Mononuclear cell (primary cell): ENCODE measurements around the gene GLDN. TPM values are rescaled to one million over a fixed set of nuclear protein-coding genes. Genes with fewer than 3 reads are reported as not detected.

Experiments used
- H3K27me3 ChIP-seq: 2 replicates; pipeline ENCODE4 v1.6.0; 2011; ENCODE audit warnings: low read length, control low read depth; ENCODE audit not compliant: insufficient read depth
- H3K4me1 ChIP-seq: 2 replicates; pipeline ENCODE4 v1.5.1; 2011; ENCODE audit warnings: mild to moderate bottlenecking, low read length, control low read depth; ENCODE audit not compliant: insufficient read depth
- H3K4me3 ChIP-seq: 2 replicates; pipeline ENCODE4 v1.5.1; 2011; ENCODE audit warnings: mild to moderate bottlenecking, low read length, moderate library complexity
- H3K9me3 ChIP-seq: 2 replicates; pipeline ENCODE4 v1.5.1; 2011; ENCODE audit warnings: low read depth, mild to moderate bottlenecking, control low read depth, low read length
- total RNA-seq: library from RNA; depleted of rRNA; stranded (reverse); fragments of >200 nt; gene quantifications from one replicate; pipeline ENCODE4 v1.2.3, GENCODE V29; 2012

Gene GLDN
- total RNA-seq, 1 donor = 0.10 TPM

DNA sequence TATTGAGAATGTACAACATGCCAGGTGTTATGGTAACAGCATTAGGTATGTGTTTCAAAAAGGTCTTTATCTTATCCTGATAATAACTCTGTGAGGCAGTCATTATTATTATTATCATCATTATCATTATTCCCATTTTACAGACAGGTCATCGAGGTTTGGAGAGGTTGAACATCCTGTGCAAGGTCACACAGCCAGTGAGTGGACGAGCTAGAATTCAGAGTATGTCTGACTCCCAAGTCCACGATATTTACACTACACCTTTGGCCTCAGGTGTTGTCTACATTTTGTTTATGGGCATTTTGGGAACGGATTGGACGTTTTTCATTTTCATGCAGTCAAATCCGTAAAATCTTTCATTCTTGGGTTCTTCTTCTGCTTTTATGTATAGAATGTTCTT is 24.0 kb downstream of the GLDN start:
- Histone ChIP-seq H3K9me3 (no peaks in the 10 kb centered on the region), H3K4me3 (no peak overlapping the region), H3K27me3 (no peaks in the 10 kb centered on the region), H3K4me1 (no peaks in the 10 kb centered on the region)

DNA sequence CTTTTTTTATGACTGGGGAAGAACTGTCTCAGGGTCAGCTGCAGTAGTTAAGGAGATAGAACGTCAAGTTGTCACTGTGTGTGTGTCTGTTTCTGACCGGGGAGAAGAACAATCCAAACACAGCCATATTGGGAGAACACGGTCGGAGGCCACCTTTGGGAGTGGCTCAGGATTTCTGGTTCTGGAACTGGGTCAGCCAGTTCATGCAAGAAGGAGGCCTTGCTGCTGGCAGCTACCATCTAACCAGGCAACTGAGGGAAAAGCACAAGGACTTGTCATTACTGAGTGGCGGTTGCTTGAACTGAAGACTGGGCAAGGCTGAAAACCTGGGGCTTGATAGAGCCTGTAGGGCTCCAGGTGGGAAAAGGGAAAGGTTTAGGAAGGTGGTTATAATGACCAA is 24.6 kb downstream of the GLDN start:
- Histone ChIP-seq H3K9me3 (no peaks in the 10 kb centered on the region), H3K27me3 (no peaks in the 10 kb centered on the region), H3K4me3 (no peak overlapping the region), H3K4me1 (no peaks in the 10 kb centered on the region)

DNA sequence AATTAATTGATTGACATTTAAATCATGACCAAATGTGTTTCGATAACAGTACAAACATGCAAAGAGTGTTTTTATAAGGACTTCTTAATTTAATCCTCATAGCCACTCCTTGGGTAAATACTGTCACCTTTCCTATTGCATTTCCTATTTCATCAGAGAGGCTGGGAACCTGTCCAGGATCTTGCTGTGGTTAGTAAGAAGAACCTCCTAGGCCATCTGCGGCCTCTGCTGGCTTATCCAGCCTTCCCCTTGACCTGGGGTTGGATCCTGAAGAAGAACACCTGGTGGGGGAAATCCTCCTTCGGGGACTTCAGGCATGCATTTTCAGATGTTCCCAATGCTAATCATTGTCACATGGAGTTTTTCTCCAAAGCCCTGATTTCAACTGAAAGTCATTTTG is 25.5 kb downstream of the GLDN start:
- Histone ChIP-seq H3K4me3 (no peak overlapping the region), H3K9me3 (no peaks in the 10 kb centered on the region), H3K4me1 (no peaks in the 10 kb centered on the region), H3K27me3 (no peaks in the 10 kb centered on the region)

DNA sequence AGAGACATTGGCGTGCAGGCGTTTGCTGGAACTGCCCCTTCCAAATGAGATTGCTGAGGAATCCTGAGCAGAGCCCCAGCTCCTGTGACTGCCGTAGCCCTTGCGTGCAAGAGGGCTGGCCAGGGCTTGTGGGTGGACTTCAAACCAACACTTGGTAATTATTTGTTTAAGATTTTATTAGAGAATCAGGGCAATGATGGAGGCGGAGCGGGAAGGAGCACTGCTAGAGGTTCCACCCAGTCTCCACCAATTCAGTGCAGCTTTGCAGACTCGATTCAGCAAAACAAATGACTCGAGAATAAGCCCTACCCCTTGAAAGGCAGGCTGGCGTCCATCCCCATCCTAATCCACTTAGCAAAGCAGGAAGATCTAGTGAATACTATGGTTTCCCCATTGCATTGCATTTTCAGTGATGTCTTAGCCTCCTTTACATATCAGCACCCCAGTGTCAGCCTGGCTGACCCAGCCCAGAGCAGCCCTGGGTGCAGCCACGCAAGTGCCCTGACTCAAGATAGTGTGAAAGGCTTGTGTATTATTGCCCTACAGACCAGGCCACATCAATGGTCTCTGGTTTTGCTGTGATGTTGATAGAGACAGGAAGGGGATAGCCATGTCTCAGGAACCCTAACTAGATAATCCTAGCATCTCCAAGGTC is 26.0 kb downstream of the GLDN start:
- Histone ChIP-seq H3K9me3 (no peaks in the 10 kb centered on the region), H3K4me3 (no peak overlapping the region), H3K27me3 (no peaks in the 10 kb centered on the region), H3K4me1 (no peaks in the 10 kb centered on the region)

DNA sequence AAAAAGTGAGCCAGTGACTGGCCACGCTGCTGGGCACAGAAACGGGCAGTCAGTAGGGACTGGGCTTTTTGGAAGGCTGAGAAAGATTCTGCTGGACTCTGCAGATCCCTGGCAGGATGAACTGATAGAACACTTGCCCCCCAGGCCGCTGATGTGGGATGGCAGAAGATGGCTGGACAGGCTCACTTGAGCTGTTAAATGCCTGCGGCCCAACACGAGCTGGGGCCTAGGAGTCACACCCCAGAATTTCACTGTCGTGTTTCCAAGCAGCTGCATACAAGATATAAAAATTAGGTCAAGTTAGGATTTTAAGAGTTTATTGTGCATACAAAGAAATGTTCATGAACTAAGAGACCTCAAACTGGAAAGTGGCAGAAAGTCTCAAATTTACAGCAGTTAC is 26.9 kb downstream of the GLDN start:
- no peak overlapping the region for H3K4me3 ChIP-seq
- no peaks in the 10 kb centered on the region for H3K9me3 ChIP-seq
- H3K27me3 ChIP-seq = no peaks in the 10 kb centered on the region
- no peaks in the 10 kb centered on the region for H3K4me1 ChIP-seq

DNA sequence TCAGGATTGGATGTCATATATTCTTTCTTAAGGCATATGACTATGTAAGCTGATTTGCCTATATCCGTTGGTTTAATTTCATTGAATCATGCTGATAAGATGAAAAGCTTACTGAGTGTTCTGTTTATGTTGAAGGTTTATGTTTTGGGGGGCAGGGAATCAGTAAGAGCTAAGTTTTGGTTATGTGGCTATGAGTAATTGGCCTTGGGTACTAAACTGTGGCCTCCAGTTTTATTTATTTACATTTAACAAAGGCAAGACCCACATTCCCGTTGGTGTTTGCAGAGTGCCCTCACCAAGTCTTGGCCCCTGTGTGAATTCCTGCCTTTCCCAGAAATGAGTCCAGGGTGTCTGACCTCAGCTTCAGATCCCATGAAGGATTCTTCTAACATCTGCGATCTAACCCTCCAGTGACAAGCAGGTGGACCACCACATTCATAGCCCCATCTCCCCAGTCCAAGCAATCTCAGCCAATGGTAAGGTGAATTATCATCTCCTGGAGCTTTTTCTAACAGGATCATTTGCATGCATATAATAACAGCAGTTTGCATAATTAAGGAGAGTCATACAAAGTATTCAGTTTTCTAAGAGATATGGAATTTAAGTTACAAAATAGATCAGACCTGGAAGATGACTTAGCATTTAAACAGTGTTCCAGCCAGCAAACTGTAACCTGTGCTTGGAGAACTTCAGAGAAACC is 27.4 kb downstream of the GLDN start:
- H3K4me1 ChIP-seq = no peaks in the 10 kb centered on the region
- no peaks in the 10 kb centered on the region for H3K9me3 ChIP-seq
- no peaks in the 10 kb centered on the region for H3K27me3 ChIP-seq
- no peak overlapping the region for H3K4me3 ChIP-seq

DNA sequence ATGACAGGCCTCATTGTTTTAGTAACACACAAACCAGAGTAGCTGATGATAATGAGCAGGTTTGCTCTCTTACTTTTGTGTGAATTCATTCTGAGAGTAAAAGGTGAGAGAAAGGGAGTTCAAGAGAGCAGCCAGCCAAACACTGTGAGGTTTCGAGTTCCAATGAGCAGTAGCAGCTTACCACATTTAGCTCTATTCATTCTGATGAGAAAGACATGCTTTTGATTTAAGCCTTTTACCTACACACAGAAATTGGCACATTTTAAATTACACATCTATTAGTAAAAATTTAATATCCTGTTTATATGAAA is 28.0 kb downstream of the GLDN start:
- H3K9me3 ChIP-seq = no peaks in the 10 kb centered on the region
- H3K4me1 ChIP-seq = no peaks in the 10 kb centered on the region
- no peaks in the 10 kb centered on the region for H3K27me3 ChIP-seq
- no peak overlapping the region for H3K4me3 ChIP-seq

DNA sequence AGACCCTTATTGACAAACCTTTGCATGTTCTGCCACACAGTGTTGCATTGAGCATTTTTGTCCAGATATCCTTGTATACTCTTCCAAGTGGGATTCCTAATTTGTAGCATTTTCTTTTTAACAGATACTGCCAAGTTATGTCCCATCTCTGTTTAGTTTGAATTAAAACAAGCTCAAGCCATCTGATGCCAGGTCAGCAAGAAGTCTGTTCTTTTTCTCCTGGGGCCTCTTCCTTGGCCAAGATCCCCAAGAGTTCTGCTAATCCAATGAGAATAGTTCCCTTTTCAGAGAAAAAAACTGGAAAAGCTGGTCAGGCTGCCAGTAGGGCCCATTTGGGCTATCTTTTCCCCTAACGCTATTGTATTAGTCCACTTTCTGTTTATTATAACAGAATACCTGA is 29.8 kb downstream of the GLDN start:
- Histone ChIP-seq H3K9me3 (no peaks in the 10 kb centered on the region), H3K27me3 (no peaks in the 10 kb centered on the region), H3K4me3 (no peak overlapping the region), H3K4me1 (no peaks in the 10 kb centered on the region)

DNA sequence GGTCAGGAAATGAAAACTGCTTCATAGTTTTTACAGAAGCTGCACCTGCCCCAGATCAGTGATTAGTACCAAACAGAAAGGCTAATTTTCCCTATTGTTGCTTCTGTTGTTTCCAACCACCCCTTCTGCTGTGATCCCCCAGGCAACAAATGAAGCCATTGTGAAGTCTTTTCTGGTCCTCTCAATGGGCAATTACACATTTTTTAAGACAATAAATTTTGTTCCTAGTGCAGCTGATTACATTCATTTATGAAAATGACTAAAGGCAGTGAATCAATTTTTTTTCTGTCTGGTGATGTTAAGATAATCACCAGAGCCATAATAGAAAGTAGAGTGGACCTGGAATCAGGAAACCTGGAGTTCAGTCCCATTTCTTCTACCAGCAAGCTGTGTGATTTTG is 32.7 kb downstream of the GLDN start:
- Histone ChIP-seq H3K4me1 (no peaks in the 10 kb centered on the region), H3K9me3 (no peaks in the 10 kb centered on the region), H3K27me3 (no peaks in the 10 kb centered on the region), H3K4me3 (no peak overlapping the region)

DNA sequence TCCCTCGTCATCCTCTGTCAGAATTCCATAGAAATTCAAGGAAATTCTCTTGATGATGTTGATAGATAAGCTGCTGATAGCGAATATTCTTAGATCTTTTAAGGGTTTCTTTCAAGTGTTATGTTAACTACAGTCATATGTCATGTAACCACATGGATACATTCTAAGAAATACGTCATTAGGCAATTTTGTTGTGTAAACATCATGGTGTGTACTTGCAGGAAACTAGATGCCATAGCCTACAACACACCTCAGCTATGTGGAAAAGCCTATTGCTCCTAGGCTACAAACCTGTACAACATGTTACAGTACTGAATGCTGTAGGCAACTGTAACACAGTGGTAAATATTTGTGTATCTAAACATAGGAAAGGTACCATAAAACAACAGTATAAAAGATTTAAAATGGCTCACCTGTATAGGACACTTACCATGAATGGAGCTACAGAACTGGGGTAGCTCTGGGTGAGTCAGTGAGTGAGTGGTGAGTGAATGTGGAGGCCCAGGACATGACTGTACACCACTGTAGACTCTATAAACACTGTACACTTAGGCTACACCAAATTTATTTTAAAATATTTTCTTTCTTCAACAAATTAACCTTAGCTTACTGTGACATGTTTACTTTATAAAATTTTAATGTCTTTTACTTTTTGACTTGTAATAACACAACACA is 34.6 kb downstream of the GLDN start:
- Histone ChIP-seq H3K27me3 (no peaks in the 10 kb centered on the region), H3K9me3 (no peaks in the 10 kb centered on the region), H3K4me1 (no peaks in the 10 kb centered on the region), H3K4me3 (no peak overlapping the region)

DNA sequence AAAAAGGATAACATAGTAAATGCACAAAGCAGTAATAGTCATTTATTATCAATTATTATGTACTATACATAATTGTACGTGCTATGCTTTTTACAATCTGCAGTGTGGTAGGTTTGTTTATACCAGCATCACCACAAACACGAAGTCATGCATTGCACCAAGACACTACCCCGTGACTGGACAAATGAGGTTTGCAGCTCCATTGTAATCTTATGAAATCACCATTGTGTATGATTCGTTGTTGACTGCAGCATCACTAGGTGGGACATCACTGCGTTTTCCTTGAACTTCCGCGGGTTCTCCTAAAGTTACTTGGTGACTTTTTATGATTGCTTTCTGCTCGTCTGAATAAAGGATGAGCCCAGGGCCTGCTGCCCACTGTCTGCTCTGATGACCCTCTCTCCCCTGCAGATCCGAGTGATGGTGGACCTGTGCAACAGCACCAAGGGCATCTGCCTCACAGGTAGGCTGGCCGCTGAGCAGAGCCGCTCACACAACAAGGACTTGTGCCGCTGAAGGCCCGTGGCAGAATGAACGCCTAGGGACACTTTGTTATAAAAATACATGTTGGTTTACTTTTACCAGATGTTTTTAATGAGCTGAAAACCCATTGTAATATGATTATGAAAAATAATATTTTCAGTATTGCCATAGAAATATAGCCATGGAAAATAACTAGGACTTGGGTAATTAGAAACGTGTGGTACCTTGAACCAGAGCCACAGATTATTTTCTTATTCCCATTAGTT is 35.8 kb downstream of the GLDN start:
- Histone ChIP-seq H3K27me3 (no peaks in the 10 kb centered on the region), H3K9me3 (no peaks in the 10 kb centered on the region), H3K4me3 (no peak overlapping the region), H3K4me1 (no peaks in the 10 kb centered on the region)

DNA sequence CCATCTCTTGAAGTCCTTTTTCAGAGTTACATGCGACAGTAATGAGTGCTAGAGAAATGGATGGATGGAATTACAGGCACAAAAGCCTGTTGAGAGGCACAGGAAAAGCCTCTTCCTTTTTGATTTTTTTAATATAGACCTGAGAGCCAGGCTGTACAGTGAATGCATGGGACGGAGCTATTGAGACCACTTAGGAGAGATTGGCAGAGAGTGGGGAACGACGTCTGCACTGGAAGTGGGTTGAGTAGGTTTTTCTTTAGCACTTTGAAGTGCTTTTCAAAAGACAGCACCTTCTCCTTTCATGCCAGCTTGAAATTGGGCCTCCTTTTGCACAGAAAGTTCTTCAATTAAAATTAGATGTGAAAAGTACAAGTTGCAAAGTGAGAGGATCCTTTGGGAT is 37.0 kb downstream of the GLDN start:
- Histone ChIP-seq H3K4me3 (no peak overlapping the region), H3K4me1 (no peaks in the 10 kb centered on the region), H3K27me3 (no peaks in the 10 kb centered on the region), H3K9me3 (no peaks in the 10 kb centered on the region)

DNA sequence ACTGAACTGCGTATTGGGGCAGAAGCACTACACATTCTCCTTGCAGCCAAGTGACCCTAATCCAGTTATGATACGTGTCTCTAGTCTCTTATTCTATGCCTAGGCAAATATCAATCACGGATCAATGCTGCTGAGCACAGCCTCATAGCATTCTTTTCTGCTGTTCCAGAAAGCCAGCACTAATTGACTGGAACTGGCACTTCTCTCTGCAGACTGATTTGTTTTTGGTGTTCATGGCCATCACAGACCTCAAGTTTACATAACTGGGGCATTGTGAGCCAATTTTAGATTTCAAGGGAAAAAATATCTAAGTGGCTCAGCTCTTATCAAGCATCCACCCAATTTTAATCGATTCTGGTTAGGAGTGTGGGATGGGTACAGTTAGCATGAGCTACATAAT is 37.9 kb downstream of the GLDN start:
- no peaks in the 10 kb centered on the region for H3K9me3 ChIP-seq
- H3K4me3 ChIP-seq = no peak overlapping the region
- no peaks in the 10 kb centered on the region for H3K4me1 ChIP-seq
- no peaks in the 10 kb centered on the region for H3K27me3 ChIP-seq

DNA sequence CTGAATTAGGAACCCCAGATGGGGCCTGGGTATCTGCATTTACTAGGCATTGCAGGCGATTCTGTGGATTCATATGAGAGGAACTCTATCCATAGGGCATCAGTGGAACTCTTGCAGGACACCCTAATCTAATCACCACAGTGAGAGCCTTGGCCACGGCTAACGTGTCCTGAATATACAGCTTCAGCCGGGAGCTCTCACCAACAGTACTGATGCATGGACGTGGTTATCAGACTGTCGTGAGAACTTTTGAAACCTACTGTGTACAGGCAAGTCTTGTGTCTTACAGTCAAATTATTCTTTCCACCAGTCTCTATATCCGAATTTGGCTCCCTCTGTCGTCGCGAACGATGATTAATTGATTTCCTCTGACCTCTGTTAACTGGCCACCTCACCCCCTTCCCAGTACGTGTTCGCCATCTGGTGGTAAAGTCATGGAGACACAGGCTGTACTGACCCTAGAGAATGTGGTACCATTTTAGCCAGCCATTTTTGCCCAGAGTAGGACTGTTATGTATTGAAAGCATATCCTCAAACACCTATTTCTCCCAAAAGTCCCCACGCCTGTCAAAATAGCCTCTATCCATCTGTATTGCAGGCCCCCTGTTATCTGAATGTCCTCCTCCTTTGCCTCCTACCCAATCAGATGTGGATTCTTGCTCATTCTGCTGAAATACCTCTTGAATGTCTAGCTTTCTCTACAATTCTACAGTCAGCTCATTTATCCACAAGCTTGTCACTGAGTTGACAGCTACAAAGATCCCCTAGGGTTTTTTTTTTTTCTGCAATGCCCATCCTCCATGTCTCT is 39.7 kb downstream of the GLDN start:
- Histone ChIP-seq H3K4me3 (no peak overlapping the region), H3K27me3 (no peaks in the 10 kb centered on the region), H3K4me1 (no peaks in the 10 kb centered on the region), H3K9me3 (no peaks in the 10 kb centered on the region)

DNA sequence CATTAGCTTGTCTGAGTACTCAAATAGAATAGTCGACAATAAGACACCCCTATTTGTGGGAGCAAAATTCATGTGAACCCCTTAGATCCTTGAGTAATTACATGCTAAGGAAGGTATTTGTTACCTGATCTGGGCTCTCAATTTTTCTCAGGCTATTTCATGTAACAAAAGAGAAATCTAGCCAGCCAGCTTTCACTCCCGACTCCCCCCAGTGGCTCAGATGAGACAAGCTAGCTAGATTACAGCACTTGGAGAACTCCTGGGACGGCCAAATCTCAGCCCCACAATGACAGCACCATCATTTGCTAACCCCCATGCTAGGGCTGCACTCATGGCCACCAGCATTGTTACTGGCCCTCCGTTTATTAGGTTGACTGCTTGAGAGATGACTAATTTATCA is 41.3 kb downstream of the GLDN start:
- H3K9me3 ChIP-seq = no peaks in the 10 kb centered on the region
- no peak overlapping the region for H3K4me3 ChIP-seq
- no peaks in the 10 kb centered on the region for H3K4me1 ChIP-seq
- no peaks in the 10 kb centered on the region for H3K27me3 ChIP-seq
